Measurements from ENCODE around the gene ZGPAT.
A peak's percentile ranks its signal among the peaks of the same experiment; 100 is the strongest.

ZGPAT gene

GRCh38 chr20:63678667-63679465 lies 29.0 kb upstream of the ZGPAT start:
- no peak for TF ChIP-seq CTCF (IDR thresholded peaks at IDR 0.05; ENCODE audit: low read depth, low read length)
- no peak for DNase-seq (ENCODE audit: low read depth in 2 of 2)
- no peak overlapping the region for H3K4me3 ChIP-seq (replicated peaks in 1 of 2; ENCODE audit: low read depth in 2 of 2, low read length in 2 of 2)

- DNase-seq (ENCODE audit: low read depth in 2 of 2): no peak
- no peak overlapping the region for H3K4me3 ChIP-seq (replicated peaks in 1 of 2; ENCODE audit: low read depth in 2 of 2, low read length in 2 of 2)
- no peak for TF ChIP-seq CTCF (IDR thresholded peaks at IDR 0.05; ENCODE audit: low read depth, low read length)
Observed at GRCh38 chr20:63679799-63680305, 28.0 kb upstream of the ZGPAT start.

- no peak overlapping the region for H3K4me3 ChIP-seq (replicated peaks in 1 of 2; ENCODE audit: low read depth in 2 of 2, low read length in 2 of 2)
- TF ChIP-seq CTCF (IDR thresholded peaks at IDR 0.05; ENCODE audit: low read depth, low read length): no peak
- no peak for DNase-seq (ENCODE audit: low read depth in 2 of 2)
Observed at GRCh38 chr20:63680427-63680826, 27.4 kb upstream of the ZGPAT start.

GRCh38 chr20:63680857-63681608 lies 26.8 kb upstream of the ZGPAT start:
- TF ChIP-seq CTCF (IDR thresholded peaks at IDR 0.05; ENCODE audit: low read depth, low read length): no peak
- H3K4me3 ChIP-seq (replicated peaks in 1 of 2; ENCODE audit: low read depth in 2 of 2, low read length in 2 of 2): no peak overlapping the region
- no peak for DNase-seq (ENCODE audit: low read depth in 2 of 2)

- TF ChIP-seq CTCF (IDR thresholded peaks at IDR 0.05; ENCODE audit: low read depth, low read length): no peak
- H3K4me3 ChIP-seq (replicated peaks in 1 of 2; ENCODE audit: low read depth in 2 of 2, low read length in 2 of 2): no peak overlapping the region
- no peak for DNase-seq (ENCODE audit: low read depth in 2 of 2)
Observed at GRCh38 chr20:63681609-63682142, 26.2 kb upstream of the ZGPAT start.

- peak overlapping the region in 1 of 2 donors; percentile 5 for H3K4me3 ChIP-seq (replicated peaks in 1 of 2; ENCODE audit: low read depth in 2 of 2, low read length in 2 of 2)
- peak; percentile 98 for DNase-seq (ENCODE audit: low read depth in 2 of 2)
- no peak for TF ChIP-seq CTCF (IDR thresholded peaks at IDR 0.05; ENCODE audit: low read depth, low read length)
Observed at GRCh38 chr20:63682384-63683139, 25.3 kb upstream of the ZGPAT start.
